ENCODE measurements around the gene SNAPIN.
"Not testable (repeated sequence)": the region's sequence is repeated elsewhere in the genome, so short reads cannot be mapped to it uniquely, and the experiment has no call there.

The SNAPIN gene

GRCh38 chr1:153646672-153647345, 11.7 kb upstream of the SNAPIN start:
- DNase-seq (ENCODE audit: extremely low read depth in 1 of 2, low read depth in 1 of 2), result no peak

- DNase-seq (ENCODE audit: extremely low read depth in 1 of 2, low read depth in 1 of 2), result no peak
Observed at GRCh38 chr1:153647346-153647714, 11.2 kb upstream of the SNAPIN start.

GRCh38 chr1:153648000-153648643, 10.4 kb upstream of the SNAPIN start:
- no peak for DNase-seq (ENCODE audit: extremely low read depth in 1 of 2, low read depth in 1 of 2)

- no peak for DNase-seq (ENCODE audit: extremely low read depth in 1 of 2, low read depth in 1 of 2)
Observed at GRCh38 chr1:153649137-153649862, 9.2 kb upstream of the SNAPIN start.

GRCh38 chr1:153649863-153650235, 8.7 kb upstream of the SNAPIN start:
- no peak for DNase-seq (ENCODE audit: extremely low read depth in 1 of 2, low read depth in 1 of 2)

- DNase-seq (ENCODE audit: extremely low read depth in 1 of 2, low read depth in 1 of 2), result no peak
Observed at GRCh38 chr1:153651771-153652170, 6.7 kb upstream of the SNAPIN start.

- DNase-seq (ENCODE audit: extremely low read depth in 1 of 2, low read depth in 1 of 2), result no peak
Observed at GRCh38 chr1:153652805-153653500, 5.5 kb upstream of the SNAPIN start.

- DNase-seq (ENCODE audit: extremely low read depth in 1 of 2, low read depth in 1 of 2), result no peak
Observed at GRCh38 chr1:153655333-153655732, 3.2 kb upstream of the SNAPIN start.

- no peak for DNase-seq (ENCODE audit: extremely low read depth in 1 of 2, low read depth in 1 of 2)
Observed at GRCh38 chr1:153659175-153659534, 652 bp downstream of the SNAPIN start.

- no peak for DNase-seq (ENCODE audit: extremely low read depth in 1 of 2, low read depth in 1 of 2)
Observed at GRCh38 chr1:153659656-153660055, 1.2 kb downstream of the SNAPIN start.

GRCh38 chr1:153661111-153661708, 2.7 kb downstream of the SNAPIN start:
- no peak for DNase-seq (ENCODE audit: extremely low read depth in 1 of 2, low read depth in 1 of 2)

- DNase-seq (ENCODE audit: extremely low read depth in 1 of 2, low read depth in 1 of 2), result no peak
Observed at GRCh38 chr1:153662269-153662668, 3.8 kb downstream of the SNAPIN start.

- DNase-seq (ENCODE audit: extremely low read depth in 1 of 2, low read depth in 1 of 2), result no peak
Observed at GRCh38 chr1:153663211-153663610, 4.7 kb downstream of the SNAPIN start.

GRCh38 chr1:153667439-153667838, 8.9 kb downstream of the SNAPIN start:
- no peak for DNase-seq (ENCODE audit: extremely low read depth in 1 of 2, low read depth in 1 of 2)

- DNase-seq (ENCODE audit: extremely low read depth in 1 of 2, low read depth in 1 of 2), result not testable (repeated sequence)
Observed at GRCh38 chr1:153668672-153669071, 10.2 kb downstream of the SNAPIN start.

- no peak for DNase-seq (ENCODE audit: extremely low read depth in 1 of 2, low read depth in 1 of 2)
Observed at GRCh38 chr1:153669606-153670005, 11.1 kb downstream of the SNAPIN start.

GRCh38 chr1:153670257-153670858, 11.9 kb downstream of the SNAPIN start:
- no peak for DNase-seq (ENCODE audit: extremely low read depth in 1 of 2, low read depth in 1 of 2)

- DNase-seq (ENCODE audit: extremely low read depth in 1 of 2, low read depth in 1 of 2), result peak; percentile 91 to 97
Observed at GRCh38 chr1:153670859-153671627, 12.5 kb downstream of the SNAPIN start, which contains the start of gene ILF2. TSS of gene ILF2 (minus strand) at chr1:153670993. CDS start at chr1:153670922, 71 bp downstream.

- peak in 1 of 2 donors; percentile 8 for DNase-seq (ENCODE audit: extremely low read depth in 1 of 2, low read depth in 1 of 2)
Observed at GRCh38 chr1:153671628-153672353, 13.3 kb downstream of the SNAPIN start.
